Heart left ventricle (tissue), 13 donors: ENCODE measurements around the gene KRT6A.

ENCODE experiments used
- POLR2A ChIP-seq, 2 donors: fragments of 450-650 bp; IDR thresholded peaks; one replicate each; pipeline ENCODE4 v1.6.1; 2017; ENCODE audit warnings: antibody characterized with exemption in 2 of 2, mild to moderate bottlenecking in 2 of 2, moderate library complexity in 2 of 2
- TF ChIP-seq, protein P1 (sequence below), 12 donors: fragments of 200-600 bp; sonication (generic) in 4 of 12; IDR thresholded peaks; one replicate each; pipeline versions ENCODE4 v1.5.0 to v1.8.0; 2018 to 2022; ENCODE audit warnings: antibody characterized with exemption in 12 of 12, mild to moderate bottlenecking in 5 of 12
- donor health status: ischemic (EF 13 %, LVEDD 7.1; RV severe dilation, severe dysfunction).
- donor health status: DM: no; HTN: yes; CAD: no.
- donor health status: DM: no; HTN: no; CAD: no.
- donor health status: ischemic (EF 25% LVEDD 6.9; RV normal size, moderate dysfunction).
- donor health status: ischemic (EF 25% LVEDD 5.7; RV mildly dilated, moderate dysfunction).
- donor health status: ischemic (EF 35%, LVEDD 5.7; RV mildly dilated, moderate dysfunction).
- donor health status: nonischemic (EF 11% LVEDD 7.7; RV severe dilation, severe dysfunction).
- donor health status: DM: yes; HTN: yes; CAD: no.
- donor health status: PGD.
- donor health status: ischemic (EF 29% LVEDD 5.4; RV normal size, mild dysfunction).
- donor health status: nonischemic (EF 23%, LVEDD 6.1; RV moderate dilation, normal function).

DNA sequence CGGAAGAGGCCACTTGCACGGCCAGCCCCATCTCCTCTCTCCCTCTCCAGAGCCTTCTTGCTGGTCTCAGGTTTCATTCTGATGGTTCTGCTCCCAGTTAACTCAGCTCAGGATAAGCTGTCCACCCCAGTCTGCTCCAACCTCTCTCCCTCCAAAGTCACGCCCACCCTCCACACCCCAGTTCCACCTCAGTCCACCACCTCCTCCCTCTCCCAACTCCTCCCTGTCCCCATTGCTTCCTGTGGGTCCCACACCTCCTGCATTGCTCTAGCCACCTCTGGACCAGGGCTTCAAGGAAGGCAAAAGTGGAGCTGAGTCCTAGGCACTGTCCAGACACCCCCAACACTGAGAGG lies 46.7 kb upstream of the KRT6A start:
- TF ChIP-seq, protein P1, sequence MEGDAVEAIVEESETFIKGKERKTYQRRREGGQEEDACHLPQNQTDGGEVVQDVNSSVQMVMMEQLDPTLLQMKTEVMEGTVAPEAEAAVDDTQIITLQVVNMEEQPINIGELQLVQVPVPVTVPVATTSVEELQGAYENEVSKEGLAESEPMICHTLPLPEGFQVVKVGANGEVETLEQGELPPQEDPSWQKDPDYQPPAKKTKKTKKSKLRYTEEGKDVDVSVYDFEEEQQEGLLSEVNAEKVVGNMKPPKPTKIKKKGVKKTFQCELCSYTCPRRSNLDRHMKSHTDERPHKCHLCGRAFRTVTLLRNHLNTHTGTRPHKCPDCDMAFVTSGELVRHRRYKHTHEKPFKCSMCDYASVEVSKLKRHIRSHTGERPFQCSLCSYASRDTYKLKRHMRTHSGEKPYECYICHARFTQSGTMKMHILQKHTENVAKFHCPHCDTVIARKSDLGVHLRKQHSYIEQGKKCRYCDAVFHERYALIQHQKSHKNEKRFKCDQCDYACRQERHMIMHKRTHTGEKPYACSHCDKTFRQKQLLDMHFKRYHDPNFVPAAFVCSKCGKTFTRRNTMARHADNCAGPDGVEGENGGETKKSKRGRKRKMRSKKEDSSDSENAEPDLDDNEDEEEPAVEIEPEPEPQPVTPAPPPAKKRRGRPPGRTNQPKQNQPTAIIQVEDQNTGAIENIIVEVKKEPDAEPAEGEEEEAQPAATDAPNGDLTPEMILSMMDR (IDR thresholded peaks at IDR 0.05) = no peak
- TF ChIP-seq POLR2A (IDR thresholded peaks at IDR 0.05) = no peak
